GM18873 (cell line): ENCODE measurements around the gene PTPRD.
"Not testable (repeated sequence)": the region's sequence is repeated elsewhere in the genome, so short reads cannot be mapped to it uniquely, and the experiment has no call there.

Source experiments
- ATAC-seq: cut with Tn5 transposase; IDR thresholded peaks from one replicate; pipeline ENCODE4 v1.9.1; 2021; ENCODE audit warnings: mild to moderate bottlenecking, moderate library complexity, moderate number of reproducible peaks; ENCODE audit not compliant: unreplicated experiment, low FRiP score

PTPRD gene

GRCh38 chr9:10512144-10512543 is 100.7 kb downstream of the PTPRD start:
- no peak for ATAC-seq

- ATAC-seq: no peak
Observed at GRCh38 chr9:10488937-10489336, 123.9 kb downstream of the PTPRD start.

GRCh38 chr9:10479172-10479571 is 133.6 kb downstream of the PTPRD start:
- no peak for ATAC-seq

- ATAC-seq: not testable (repeated sequence)
Observed at GRCh38 chr9:10449201-10449617, 163.6 kb downstream of the PTPRD start.

- ATAC-seq: no peak
Observed at GRCh38 chr9:10447036-10447435, 165.8 kb downstream of the PTPRD start.

GRCh38 chr9:10443868-10444204 is 169.0 kb downstream of the PTPRD start:
- no peak for ATAC-seq

- no peak for ATAC-seq
Observed at GRCh38 chr9:10443181-10443867, 169.5 kb downstream of the PTPRD start.

- no peak for ATAC-seq
Observed at GRCh38 chr9:10438955-10439354, 173.8 kb downstream of the PTPRD start.

GRCh38 chr9:10436756-10437155 is 176.0 kb downstream of the PTPRD start:
- no peak for ATAC-seq

GRCh38 chr9:10434412-10434811 is 178.4 kb downstream of the PTPRD start:
- ATAC-seq: no peak

- ATAC-seq: no peak
Observed at GRCh38 chr9:10411272-10411671, 201.5 kb downstream of the PTPRD start.

GRCh38 chr9:10403283-10403682 is 209.5 kb downstream of the PTPRD start:
- ATAC-seq: no peak

- no peak for ATAC-seq
Observed at GRCh38 chr9:10396615-10397014, 216.2 kb downstream of the PTPRD start.

- no peak for ATAC-seq
Observed at GRCh38 chr9:10387282-10387681, 225.5 kb downstream of the PTPRD start.

- ATAC-seq: no peak
Observed at GRCh38 chr9:10371824-10372223, 241.0 kb downstream of the PTPRD start.

GRCh38 chr9:10366171-10366779 is 246.5 kb downstream of the PTPRD start:
- ATAC-seq: no peak

- no peak for ATAC-seq
Observed at GRCh38 chr9:10354591-10354990, 258.2 kb downstream of the PTPRD start.

- ATAC-seq: not testable (repeated sequence)
Observed at GRCh38 chr9:10345621-10346020, 267.2 kb downstream of the PTPRD start.

- ATAC-seq: no peak
Observed at GRCh38 chr9:10341057-10341456, 271.7 kb downstream of the PTPRD start.

- no peak for ATAC-seq
Observed at GRCh38 chr9:10339152-10339551, 273.6 kb downstream of the PTPRD start.

GRCh38 chr9:10331157-10331556 is 281.6 kb downstream of the PTPRD start:
- ATAC-seq: no peak

GRCh38 chr9:10282084-10282483 is 330.7 kb downstream of the PTPRD start:
- ATAC-seq: no peak
